Activated naive CD4-positive, alpha-beta T cell treated with anti-CD3 and anti-CD28 coated beads for 36 hours (primary cell): Measurements from ENCODE around the gene LYPD8. TPM values are rescaled to one million over a fixed set of nuclear protein-coding genes. Genes with fewer than 3 reads are reported as not detected.

Source experiments
- CTCF ChIA-PET: fragments of 350-600 bp; sonication (Branson Sonifier 250); formaldehyde crosslinking; loops from one replicate; lab custom pipeline; 2021; ENCODE audit warnings: antibody characterized with exemption; lab: Charles Lee
- DNase-seq: peaks from one replicate; pipeline ENCODE4 v3.0.0-alpha.2; 2020
- H3K27ac Mint-ChIP-seq: one replicate; pipeline ENCODE4 v1.8.0; 2021; ENCODE audit warnings: mild to moderate bottlenecking, mixed read lengths
- H3K27me3 Mint-ChIP-seq: one replicate; pipeline ENCODE4 v1.8.0; 2021; ENCODE audit warnings: low read depth, mixed read lengths
- H3K36me3 Mint-ChIP-seq: one replicate; pipeline ENCODE4 v1.8.0; 2021; ENCODE audit warnings: low read depth, mixed read lengths
- H3K4me1 Mint-ChIP-seq: one replicate; pipeline ENCODE4 v1.8.0; 2021; ENCODE audit warnings: low read depth, mixed read lengths
- H3K4me3 Mint-ChIP-seq: one replicate; pipeline ENCODE4 v1.8.0; 2021; ENCODE audit warnings: mild to moderate bottlenecking, moderate library complexity, mixed read lengths
- H3K9me3 Mint-ChIP-seq: one replicate; pipeline ENCODE4 v1.8.0; 2021; ENCODE audit warnings: mixed read lengths
- intact Hi-C: fragments of 100-400 bp; cut with micrococcal nuclease; formaldehyde crosslinking; loops from one replicate; pipeline ENCODE4 v1.15.1; 2023
- total RNA-seq, 2 experiments: library from RNA; stranded (reverse); gene quantifications; one replicate each; pipeline ENCODE4 v1.2.3, GENCODE V29; 2021

LYPD8 gene
- total RNA-seq, 2 experiments from 2014 or later, result not detected

GRCh38 chr1:248756151-248756550 lies 592 bp upstream of the LYPD8 start:
- intact Hi-C loops, result no loop called here
- no peak overlapping the region for H3K4me3 Mint-ChIP-seq
- no peak overlapping the region for H3K27ac Mint-ChIP-seq
- peaks cover 9% of the 10 kb centered on the region for H3K4me1 Mint-ChIP-seq
- peaks cover 4% of the 10 kb centered on the region for H3K9me3 Mint-ChIP-seq
- CTCF ChIA-PET, result no interaction called here
- H3K36me3 Mint-ChIP-seq, result no peaks in the 10 kb centered on the region
- peaks cover 3% of the 10 kb centered on the region for H3K27me3 Mint-ChIP-seq
- DNase-seq, result no peak

- Mint-ChIP-seq H3K9me3 (no peaks in the 10 kb centered on the region), H3K4me3 (no peak overlapping the region), H3K36me3 (no peaks in the 10 kb centered on the region), H3K27ac (no peak overlapping the region), H3K27me3 (no peaks in the 10 kb centered on the region), H3K4me1 (peaks cover 13% of the 10 kb centered on the region)
- CTCF ChIA-PET, result no interaction called here
- intact Hi-C loops, result no loop called here
- no peak for DNase-seq
Measured at GRCh38 chr1:248753708-248754280, 1.8 kb downstream of the LYPD8 start.

GRCh38 chr1:248753029-248753594 lies 2.4 kb downstream of the LYPD8 start:
- peaks cover 13% of the 10 kb centered on the region for H3K4me1 Mint-ChIP-seq
- no peak overlapping the region for H3K4me3 Mint-ChIP-seq
- CTCF ChIA-PET, result no interaction called here
- no peaks in the 10 kb centered on the region for H3K9me3 Mint-ChIP-seq
- DNase-seq, result no peak
- no peaks in the 10 kb centered on the region for H3K27me3 Mint-ChIP-seq
- no peaks in the 10 kb centered on the region for H3K36me3 Mint-ChIP-seq
- intact Hi-C loops, result no loop called here
- H3K27ac Mint-ChIP-seq, result no peak overlapping the region

- intact Hi-C loops, result no loop called here
- Mint-ChIP-seq H3K9me3 (no peaks in the 10 kb centered on the region), H3K36me3 (no peaks in the 10 kb centered on the region), H3K27ac (no peak overlapping the region), H3K4me1 (peaks cover 13% of the 10 kb centered on the region), H3K27me3 (no peaks in the 10 kb centered on the region), H3K4me3 (no peak overlapping the region)
- CTCF ChIA-PET, result no interaction called here
- no peak for DNase-seq
Measured at GRCh38 chr1:248752161-248753028, 3.2 kb downstream of the LYPD8 start.

- H3K36me3 Mint-ChIP-seq, result no peaks in the 10 kb centered on the region
- DNase-seq, result no peak
- no peaks in the 10 kb centered on the region for H3K9me3 Mint-ChIP-seq
- H3K27me3 Mint-ChIP-seq, result no peaks in the 10 kb centered on the region
- no peak overlapping the region for H3K4me3 Mint-ChIP-seq
- CTCF ChIA-PET, result no interaction called here
- no peak overlapping the region for H3K27ac Mint-ChIP-seq
- intact Hi-C loops, result no loop called here
- H3K4me1 Mint-ChIP-seq, result peaks cover 13% of the 10 kb centered on the region
Measured at GRCh38 chr1:248751635-248752034, 3.9 kb downstream of the LYPD8 start.

GRCh38 chr1:248751142-248751541 lies 4.4 kb downstream of the LYPD8 start:
- Mint-ChIP-seq H3K27ac (no peak overlapping the region), H3K4me3 (no peak overlapping the region), H3K9me3 (no peaks in the 10 kb centered on the region), H3K4me1 (peaks cover 13% of the 10 kb centered on the region), H3K36me3 (no peaks in the 10 kb centered on the region), H3K27me3 (no peaks in the 10 kb centered on the region)
- no peak for DNase-seq
- intact Hi-C loops, result no loop called here
- CTCF ChIA-PET, result no interaction called here

GRCh38 chr1:248750496-248750895 lies 5.1 kb downstream of the LYPD8 start:
- no peak for DNase-seq
- H3K27ac Mint-ChIP-seq, result no peak overlapping the region
- no peaks in the 10 kb centered on the region for H3K27me3 Mint-ChIP-seq
- CTCF ChIA-PET, result no interaction called here
- no peaks in the 10 kb centered on the region for H3K36me3 Mint-ChIP-seq
- no peak overlapping the region for H3K4me3 Mint-ChIP-seq
- intact Hi-C loops, result no loop called here
- H3K4me1 Mint-ChIP-seq, result peaks cover 13% of the 10 kb centered on the region
- no peaks in the 10 kb centered on the region for H3K9me3 Mint-ChIP-seq

GRCh38 chr1:248748211-248748610 lies 7.3 kb downstream of the LYPD8 start:
- Mint-ChIP-seq H3K9me3 (no peaks in the 10 kb centered on the region), H3K27me3 (no peaks in the 10 kb centered on the region), H3K4me1 (peaks cover 13% of the 10 kb centered on the region), H3K4me3 (no peak overlapping the region), H3K36me3 (no peaks in the 10 kb centered on the region), H3K27ac (no peak overlapping the region)
- intact Hi-C loops, result no loop called here
- no peak for DNase-seq
- CTCF ChIA-PET, result no interaction called here

- intact Hi-C loops, result no loop called here
- H3K27me3 Mint-ChIP-seq, result peaks cover 4% of the 10 kb centered on the region
- H3K27ac Mint-ChIP-seq, result no peak overlapping the region
- H3K9me3 Mint-ChIP-seq, result no peaks in the 10 kb centered on the region
- H3K4me1 Mint-ChIP-seq, result no peaks in the 10 kb centered on the region
- no peak for DNase-seq
- CTCF ChIA-PET, result no interaction called here
- no peak overlapping the region for H3K4me3 Mint-ChIP-seq
- no peaks in the 10 kb centered on the region for H3K36me3 Mint-ChIP-seq
Measured at GRCh38 chr1:248740876-248741275, 14.7 kb downstream of the LYPD8 start.

- Mint-ChIP-seq H3K27ac (no peak overlapping the region), H3K27me3 (peaks cover 8% of the 10 kb centered on the region), H3K36me3 (no peaks in the 10 kb centered on the region), H3K4me3 (no peak overlapping the region), H3K4me1 (no peaks in the 10 kb centered on the region), H3K9me3 (peaks cover 3% of the 10 kb centered on the region)
- no peak for DNase-seq
- intact Hi-C loops, result no loop called here
- CTCF ChIA-PET, result no interaction called here
Measured at GRCh38 chr1:248739572-248740205, 15.9 kb downstream of the LYPD8 start.

- H3K27me3 Mint-ChIP-seq, result peaks cover 8% of the 10 kb centered on the region
- H3K27ac Mint-ChIP-seq, result no peak overlapping the region
- H3K9me3 Mint-ChIP-seq, result peaks cover 3% of the 10 kb centered on the region
- H3K4me1 Mint-ChIP-seq, result no peaks in the 10 kb centered on the region
- intact Hi-C loops, result no loop called here
- CTCF ChIA-PET, result no interaction called here
- no peaks in the 10 kb centered on the region for H3K36me3 Mint-ChIP-seq
- H3K4me3 Mint-ChIP-seq, result no peak overlapping the region
- no peak for DNase-seq
Measured at GRCh38 chr1:248737457-248737856, 18.1 kb downstream of the LYPD8 start.

GRCh38 chr1:248736977-248737376 lies 18.6 kb downstream of the LYPD8 start:
- Mint-ChIP-seq H3K4me3 (no peak overlapping the region), H3K27ac (no peak overlapping the region), H3K9me3 (peaks cover 3% of the 10 kb centered on the region), H3K4me1 (no peaks in the 10 kb centered on the region), H3K36me3 (no peaks in the 10 kb centered on the region), H3K27me3 (peaks cover 8% of the 10 kb centered on the region)
- CTCF ChIA-PET, result no interaction called here
- no peak for DNase-seq
- intact Hi-C loops, result no loop called here
